Panc1 (cell line): Measurements from ENCODE around the gene LDB2.

Source experiments
- CTCF ChIP-seq: fragments of 450-650 bp; IDR thresholded peaks from 2 replicates; pipeline ENCODE4 v1.5.1; 2017; ENCODE audit warnings: mild to moderate bottlenecking
- POLR2AphosphoS5 ChIP-seq: IDR thresholded peaks from 2 replicates; pipeline ENCODE4 v1.6.1; 2012; ENCODE audit warnings: mild to moderate bottlenecking, low read depth, low read length, moderate library complexity
- SIN3A ChIP-seq: IDR thresholded peaks from 2 replicates; pipeline ENCODE4 v1.6.1; 2012; ENCODE audit warnings: low read depth, mild to moderate bottlenecking, low read length, moderate library complexity, borderline replicate concordance; ENCODE audit not compliant: insufficient read depth

- TF ChIP-seq CTCF: no peak
- no peak for TF ChIP-seq POLR2AphosphoS5
- no peak for TF ChIP-seq SIN3A
Measured at GRCh38 chr4:16838226-16838875, 60.1 kb downstream of the LDB2 start.
